Trophoblast cell (in vitro differentiated cells and primary cell): Measurements from ENCODE around the gene CCIN.

Experiments used
- DNase-seq, 2 donors: peaks; one replicate each; pipeline ENCODE4 v3.0.0-alpha.2; 2016
- H2AFZ ChIP-seq: 2 replicates; pipeline ENCODE4 v1.6.1; 2013; ENCODE audit warnings: low read length, moderate library complexity, mild to moderate bottlenecking; ENCODE audit not compliant: insufficient read depth, poor library complexity
- H2AK5ac ChIP-seq: 2 replicates; pipeline ENCODE4 v1.6.1; 2013; ENCODE audit warnings: mild to moderate bottlenecking, low read length
- H2BK120ac ChIP-seq: 2 replicates; pipeline ENCODE4 v1.6.1; 2013; ENCODE audit warnings: low read length, mild to moderate bottlenecking, moderate library complexity; ENCODE audit not compliant: insufficient read depth, poor library complexity
- H2BK12ac ChIP-seq: 2 replicates; pipeline ENCODE4 v1.6.1; 2013; ENCODE audit warnings: mild to moderate bottlenecking, low read length, moderate library complexity
- H2BK5ac ChIP-seq: 2 replicates; pipeline ENCODE4 v1.6.1; 2013; ENCODE audit warnings: low read length, low read depth, moderate library complexity, mild to moderate bottlenecking; ENCODE audit not compliant: poor library complexity
- H3K14ac ChIP-seq: 2 replicates; pipeline ENCODE4 v1.6.1; 2013; ENCODE audit warnings: mild to moderate bottlenecking, low read length
- H3K18ac ChIP-seq: 2 replicates; pipeline ENCODE4 v1.6.1; 2013; ENCODE audit warnings: mild to moderate bottlenecking, low read length
- H3K23ac ChIP-seq: 2 replicates; pipeline ENCODE4 v1.6.1; 2013; ENCODE audit warnings: low read length
- H3K27ac ChIP-seq: 2 replicates; pipeline ENCODE4 v1.5.1; 2013; ENCODE audit warnings: low read depth, mild to moderate bottlenecking, inconsistent platforms, low read length, moderate library complexity
- H3K27me3 ChIP-seq: 2 replicates; pipeline ENCODE4 v1.6.1; 2013; ENCODE audit warnings: inconsistent platforms, mild to moderate bottlenecking, low read length, moderate library complexity; ENCODE audit not compliant: insufficient read depth
- H3K36me3 ChIP-seq, 2 experiments: 1 replicate in 1 of 2; 2 replicates in 1 of 2; pipeline ENCODE4 v1.6.1; 2013; ENCODE audit warnings: low read length in 2 of 2, mild to moderate bottlenecking in 2 of 2, moderate library complexity in 1 of 2; ENCODE audit not compliant: insufficient read depth in 2 of 2, control insufficient read depth in 1 of 2
- H3K4ac ChIP-seq: 2 replicates; pipeline ENCODE4 v1.6.1; 2013; ENCODE audit warnings: low read depth, mild to moderate bottlenecking, low read length, moderate library complexity
- H3K4me1 ChIP-seq, 2 experiments: 1 replicate in 1 of 2; 2 replicates in 1 of 2; pipeline ENCODE4 v1.6.1; 2013; ENCODE audit warnings: low read length in 2 of 2, mild to moderate bottlenecking in 2 of 2, moderate library complexity in 1 of 2; ENCODE audit not compliant: insufficient read depth in 2 of 2, control insufficient read depth in 1 of 2
- H3K4me2 ChIP-seq: 2 replicates; pipeline ENCODE4 v1.6.1; 2013; ENCODE audit warnings: inconsistent platforms, mild to moderate bottlenecking, low read length, moderate library complexity
- H3K4me3 ChIP-seq: 2 replicates; pipeline ENCODE4 v1.5.1; 2013; ENCODE audit warnings: mild to moderate bottlenecking, low read depth, low read length, inconsistent platforms
- H3K79me1 ChIP-seq: one replicate; pipeline ENCODE4 v1.6.1; 2013; ENCODE audit warnings: low read length
- H3K79me2 ChIP-seq: 2 replicates; pipeline ENCODE4 v1.6.1; 2013; ENCODE audit warnings: low read length, mild to moderate bottlenecking; ENCODE audit not compliant: control insufficient read depth, insufficient read depth, poor library complexity
- H3K9ac ChIP-seq: 2 replicates; pipeline ENCODE4 v1.6.1; 2013; ENCODE audit warnings: mild to moderate bottlenecking, low read length
- H3K9me3 ChIP-seq: 2 replicates; pipeline ENCODE4 v1.6.1; 2013; ENCODE audit warnings: low read depth, mild to moderate bottlenecking, control low read depth, inconsistent platforms, low read length; ENCODE audit not compliant: insufficient read depth
- H4K12ac ChIP-seq: 2 replicates; pipeline ENCODE4 v1.6.1; 2013; ENCODE audit warnings: low read depth, mild to moderate bottlenecking, low read length, moderate library complexity
- H4K8ac ChIP-seq: 2 replicates; pipeline ENCODE4 v1.6.1; 2013; ENCODE audit warnings: low read depth, mild to moderate bottlenecking, low read length, moderate library complexity
- H4K91ac ChIP-seq: one replicate; pipeline ENCODE4 v1.6.1; 2013; ENCODE audit warnings: low read depth, mild to moderate bottlenecking, low read length, moderate library complexity
- WGBS: extraction: QIAGEN DNeasy Blood & Tissue Kit; methylation state at CpG from one replicate; pipeline ENCODE4 v1.1.7; 2013; ENCODE audit warnings: missing lambda C conversion rate; ENCODE audit not compliant: insufficient read length, insufficient coverage; ENCODE audit errors: extremely low coverage; 5-methylcytosine and 5-hydroxymethylcytosine counted together

The CCIN gene

DNA sequence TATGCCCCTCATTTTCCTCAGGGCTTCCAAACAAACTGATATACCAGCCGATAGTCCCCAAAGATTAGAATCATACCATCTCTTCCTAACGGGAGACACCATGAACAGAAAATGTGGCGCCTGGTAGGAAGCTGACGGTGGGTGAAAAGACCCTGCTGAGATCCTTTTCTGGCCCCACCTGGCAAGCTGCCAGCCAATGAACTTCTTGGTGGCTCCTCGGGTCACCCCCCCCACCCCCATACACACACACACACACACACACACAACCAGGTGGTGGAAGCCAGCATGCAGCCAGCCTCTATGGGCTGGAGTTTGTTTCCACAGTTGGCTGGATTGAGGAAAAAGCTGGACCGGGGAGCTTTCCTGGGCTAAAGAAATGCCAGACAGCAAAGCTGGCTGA, 4.8 kb upstream of the CCIN start:
- H3K79me1 ChIP-seq, result peaks cover 20% of the 10 kb centered on the region
- peaks cover 10 to 24% of the 10 kb centered on the region in 2 experiments for H3K4me1 ChIP-seq
- H2AFZ ChIP-seq, result no peak overlapping the region
- no peak overlapping the region for H3K4me3 ChIP-seq
- no peak overlapping the region for H3K18ac ChIP-seq
- no peak overlapping the region for H3K9ac ChIP-seq
- no peak overlapping the region for H2BK120ac ChIP-seq
- H3K27ac ChIP-seq, result no peak overlapping the region
- peaks cover 4% of the 10 kb centered on the region for H3K79me2 ChIP-seq
- no CpG with 5 or more reads among the region's 6 CpGs for WGBS
- no peaks in the 10 kb centered on the region for H3K36me3 ChIP-seq
- no peaks in the 10 kb centered on the region for H3K9me3 ChIP-seq
- H3K4ac ChIP-seq, result no peak overlapping the region
- no peak overlapping the region for H4K8ac ChIP-seq
- no peak overlapping the region for H3K14ac ChIP-seq
- no peak overlapping the region for H2BK12ac ChIP-seq
- H3K23ac ChIP-seq, result no peak overlapping the region
- no peaks in the 10 kb centered on the region for H3K27me3 ChIP-seq
- no peak overlapping the region for H4K12ac ChIP-seq
- H4K91ac ChIP-seq, result no peak overlapping the region
- H2AK5ac ChIP-seq, result no peak overlapping the region
- H2BK5ac ChIP-seq, result no peak overlapping the region
- H3K4me2 ChIP-seq, result no peak overlapping the region
- DNase-seq, result no peak

GRCh38 chr9:36164989-36165388, 4.2 kb upstream of the CCIN start:
- no peak overlapping the region for H3K27ac ChIP-seq
- H3K79me1 ChIP-seq, result peaks cover 20% of the 10 kb centered on the region
- H3K79me2 ChIP-seq, result peaks cover 4% of the 10 kb centered on the region
- no peak overlapping the region for H3K18ac ChIP-seq
- H2AFZ ChIP-seq, result no peak overlapping the region
- no peak for DNase-seq
- no peaks in the 10 kb centered on the region for H3K27me3 ChIP-seq
- no peak overlapping the region for H3K23ac ChIP-seq
- H3K14ac ChIP-seq, result no peak overlapping the region
- H3K36me3 ChIP-seq, result no peaks in the 10 kb centered on the region
- no peak overlapping the region for H3K4me3 ChIP-seq
- no peak overlapping the region for H3K9ac ChIP-seq
- peak overlapping the region; percentile 74 for H2AK5ac ChIP-seq
- no peak overlapping the region for H3K4me2 ChIP-seq
- no peak overlapping the region for H2BK12ac ChIP-seq
- no peaks in the 10 kb centered on the region for H3K9me3 ChIP-seq
- no peak overlapping the region for H3K4ac ChIP-seq
- H4K8ac ChIP-seq, result no peak overlapping the region
- no CpG with 5 or more reads among the region's 3 CpGs for WGBS
- H4K91ac ChIP-seq, result peak overlapping the region; percentile 25
- H2BK120ac ChIP-seq, result peak overlapping the region; percentile 8
- H3K4me1 ChIP-seq, result peaks cover 10 to 26% of the 10 kb centered on the region in 2 experiments
- no peak overlapping the region for H4K12ac ChIP-seq
- no peak overlapping the region for H2BK5ac ChIP-seq

- Histone ChIP-seq H2AK5ac (no peak overlapping the region), H4K8ac (no peak overlapping the region), H2BK120ac (peak overlapping the region; percentile 8), H3K79me1 (peaks cover 20% of the 10 kb centered on the region), H3K4me3 (no peak overlapping the region), H3K14ac (no peak overlapping the region), H3K79me2 (peaks cover 4% of the 10 kb centered on the region), H3K27ac (no peak overlapping the region), H2BK12ac (no peak overlapping the region), H3K23ac (no peak overlapping the region), H3K9me3 (no peaks in the 10 kb centered on the region), H3K36me3 (no peaks in the 10 kb centered on the region), H2AFZ (no peak overlapping the region), H2BK5ac (no peak overlapping the region), H4K91ac (peak overlapping the region; percentile 15), H3K9ac (no peak overlapping the region), H4K12ac (no peak overlapping the region), H3K4me2 (no peak overlapping the region), H3K4me1 (peaks cover 10 to 26% of the 10 kb centered on the region in 2 experiments), H3K18ac (no peak overlapping the region), H3K27me3 (no peaks in the 10 kb centered on the region), H3K4ac (no peak overlapping the region)
- DNase-seq, result peak in 1 of 2 donors; percentile 35
- no CpG with 5 or more reads among the region's 12 CpGs for WGBS
Measured at GRCh38 chr9:36165826-36166167, 3.4 kb upstream of the CCIN start.

DNA sequence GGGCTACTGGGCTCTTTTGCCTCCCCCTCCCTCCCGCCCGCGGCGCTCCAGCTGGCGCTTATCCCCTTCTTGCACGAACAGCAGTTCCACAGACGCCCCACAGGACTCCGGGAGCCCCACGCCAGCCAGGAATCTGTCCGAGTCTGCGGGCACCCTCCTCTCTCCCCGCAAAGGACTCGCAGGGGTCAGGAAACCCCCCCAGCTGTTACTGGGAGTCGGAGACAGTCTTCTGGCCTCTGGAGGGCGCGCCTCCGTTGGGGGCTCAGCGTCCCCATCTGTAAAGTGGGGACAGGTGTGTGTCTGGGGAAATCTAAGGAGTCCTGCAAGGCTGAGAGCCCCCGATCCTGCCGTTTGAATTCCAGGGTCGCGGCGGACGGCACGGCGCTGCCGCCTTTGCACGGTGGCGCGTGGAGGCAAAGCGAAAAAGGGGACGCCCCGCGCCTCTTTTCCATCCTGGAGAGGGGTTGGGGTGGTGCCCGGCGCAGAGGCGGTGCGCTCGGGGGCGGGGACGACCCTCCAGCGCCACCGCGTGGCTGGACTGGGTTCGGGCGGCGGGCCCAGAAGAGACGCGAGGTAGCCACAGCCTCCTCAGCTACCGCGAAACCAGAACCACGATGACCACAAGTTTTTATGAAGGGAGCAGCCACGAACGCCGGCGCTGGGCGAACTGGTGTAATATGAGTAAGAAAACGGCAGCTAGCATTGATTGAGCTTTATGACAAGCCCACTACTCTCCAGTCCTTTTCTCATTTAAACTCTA, 2.8 kb upstream of the CCIN start:
- H4K91ac ChIP-seq, result peak overlapping the region; percentile 79

More for the DNA sequence above, 2.8 kb upstream of the CCIN start:
- Histone ChIP-seq H3K79me1 (peaks cover 20% of the 10 kb centered on the region), H3K36me3 (no peaks in the 10 kb centered on the region), H3K27ac (no peak overlapping the region), H3K14ac (peak overlapping the region; percentile 40), H3K18ac (peak overlapping the region; percentile 43), H3K4ac (peak overlapping the region; percentile 52), H2BK12ac (peak overlapping the region; percentile 55), H3K9me3 (no peaks in the 10 kb centered on the region), H3K4me1 (peaks cover 10 to 23% of the 10 kb centered on the region in 2 experiments), H3K4me2 (peak overlapping the region; percentile 73), H2AFZ (peak overlapping the region; percentile 67), H3K4me3 (peak overlapping the region; percentile 20), H3K79me2 (peaks cover 4% of the 10 kb centered on the region), H2BK120ac (peak overlapping the region; percentile 72), H3K27me3 (no peaks in the 10 kb centered on the region), H3K9ac (no peak overlapping the region), H3K23ac (no peak overlapping the region), H4K8ac (peak overlapping the region; percentile 80), H2BK5ac (peak overlapping the region; percentile 34), H2AK5ac (no peak overlapping the region), H4K12ac (peak overlapping the region; percentile 78)
- peak; percentile 61 to 82 for DNase-seq
- WGBS, result no CpG with 5 or more reads among the region's 58 CpGs
